HG03460 (cell line): ENCODE measurements around the gene HEXD.

Experiments
- ATAC-seq: cut with Tn5 transposase; IDR thresholded peaks from one replicate; pipeline ENCODE4 v1.9.1; 2021; ENCODE audit not compliant: unreplicated experiment

Gene HEXD

GRCh38 chr17:82414548-82415281 lies 3.4 kb upstream of the HEXD start:
- no peak for ATAC-seq

GRCh38 chr17:82415336-82415735 lies 2.8 kb upstream of the HEXD start:
- no peak for ATAC-seq

GRCh38 chr17:82415786-82416185 lies 2.4 kb upstream of the HEXD start:
- ATAC-seq = no peak

GRCh38 chr17:82416264-82416663 lies 1.9 kb upstream of the HEXD start:
- no peak for ATAC-seq

GRCh38 chr17:82416771-82417170 lies 1.4 kb upstream of the HEXD start:
- no peak for ATAC-seq

GRCh38 chr17:82419540-82419939 lies 1.4 kb downstream of the HEXD start:
- ATAC-seq = no peak

GRCh38 chr17:82424001-82424862 lies 6.1 kb downstream of the HEXD start:
- no peak for ATAC-seq

GRCh38 chr17:82424863-82425159 lies 6.7 kb downstream of the HEXD start:
- ATAC-seq = no peak

GRCh38 chr17:82428546-82428945 lies 10.4 kb downstream of the HEXD start:
- no peak for ATAC-seq

- ATAC-seq = no peak
These were observed 11.7 kb downstream of the HEXD start for GRCh38 chr17:82429824-82430223.

GRCh38 chr17:82432017-82432416 lies 13.9 kb downstream of the HEXD start:
- no peak for ATAC-seq

GRCh38 chr17:82433560-82434215 lies 15.5 kb downstream of the HEXD start:
- ATAC-seq = no peak

GRCh38 chr17:82434216-82434565 lies 16.0 kb downstream of the HEXD start:
- ATAC-seq = no peak

GRCh38 chr17:82435103-82435502 lies 17.0 kb downstream of the HEXD start:
- no peak for ATAC-seq

- no peak for ATAC-seq
These were observed 17.7 kb downstream of the HEXD start for GRCh38 chr17:82435601-82436583.

- no peak for ATAC-seq
These were observed 18.6 kb downstream of the HEXD start for GRCh38 chr17:82436601-82437324.

- no peak for ATAC-seq
These were observed 19.1 kb downstream of the HEXD start for GRCh38 chr17:82437325-82437668.

GRCh38 chr17:82438401-82439193 lies 20.4 kb downstream of the HEXD start:
- ATAC-seq = no peak

GRCh38 chr17:82439194-82439828 lies 21.2 kb downstream of the HEXD start:
- no peak for ATAC-seq
